HG03565 (cell line): ENCODE data around the gene SPN.
"Not testable (repeated sequence)": the region's sequence is repeated elsewhere in the genome, so short reads cannot be mapped to it uniquely, and the experiment has no call there.

Experiments used
- ATAC-seq: cut with Tn5 transposase; IDR thresholded peaks from one replicate; pipeline ENCODE4 v1.9.1; 2021; ENCODE audit warnings: mild to moderate bottlenecking, moderate library complexity; ENCODE audit not compliant: unreplicated experiment

The SPN gene

GRCh38 chr16:29699324-29700219 is 36.5 kb downstream of the SPN start:
- ATAC-seq: no peak

- ATAC-seq: no peak
Observed at GRCh38 chr16:29700253-29700987, 37.4 kb downstream of the SPN start.

- no peak for ATAC-seq
Observed at GRCh38 chr16:29701214-29701555, 38.1 kb downstream of the SPN start.

GRCh38 chr16:29702269-29702668 is 39.2 kb downstream of the SPN start:
- ATAC-seq: no peak

- no peak for ATAC-seq
Observed at GRCh38 chr16:29705030-29705429, 42.0 kb downstream of the SPN start.

- ATAC-seq: not testable (repeated sequence)
Observed at GRCh38 chr16:29707160-29707559, 44.1 kb downstream of the SPN start.

GRCh38 chr16:29708917-29709600 is 46.0 kb downstream of the SPN start:
- no peak for ATAC-seq

- ATAC-seq: not testable (repeated sequence)
Observed at GRCh38 chr16:29709657-29710056, 46.6 kb downstream of the SPN start.

GRCh38 chr16:29710227-29711219 is 47.5 kb downstream of the SPN start:
- no peak for ATAC-seq

- no peak for ATAC-seq
Observed at GRCh38 chr16:29712809-29713208, 49.8 kb downstream of the SPN start.

GRCh38 chr16:29714396-29714795 is 51.3 kb downstream of the SPN start:
- ATAC-seq: no peak

GRCh38 chr16:29714972-29715371 is 51.9 kb downstream of the SPN start:
- ATAC-seq: no peak

- ATAC-seq: no peak
Observed at GRCh38 chr16:29717113-29717512, 54.1 kb downstream of the SPN start.

GRCh38 chr16:29719063-29719462 is 56.0 kb downstream of the SPN start:
- ATAC-seq: no peak
